ENCODE data around the gene ABCC1.

Gene ABCC1

DNA sequence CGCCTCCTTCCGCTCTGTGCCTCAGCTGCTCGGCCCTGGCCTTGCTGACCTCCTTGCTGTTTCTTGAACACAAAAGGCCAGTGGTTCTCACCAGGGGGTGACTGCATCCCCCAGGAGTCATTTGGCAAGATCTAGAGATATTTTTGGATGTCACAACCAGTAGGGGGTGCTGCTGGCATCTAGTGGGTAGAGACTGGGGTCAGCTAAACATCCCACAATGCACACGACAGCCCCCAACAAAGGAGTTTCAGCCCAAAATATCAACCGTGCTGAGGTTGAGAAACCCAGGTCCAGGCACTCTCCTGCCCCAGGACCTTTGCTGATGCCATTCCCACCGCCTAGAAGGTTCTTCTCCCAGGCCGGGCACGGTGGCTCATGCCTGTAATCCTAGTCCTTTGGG lies 234.1 kb downstream of the ABCC1 start:
- no peaks in the 10 kb centered on the region for H3F3A ChIP-seq (ENCODE audit: insufficient read depth, low read length)
- TF ChIP-seq EZH2 (IDR thresholded peaks at IDR 0.05; ENCODE audit: borderline replicate concordance, low read length): no peak
- peak; percentile 42; the same call in 1 of the 2 replicates for TF ChIP-seq CTCF (IDR thresholded peaks at IDR 0.05; ENCODE audit: low read length)
- H3K4me1 ChIP-seq (ENCODE audit: insufficient read depth, low read length, severe bottlenecking): no peaks in the 10 kb centered on the region
- no peak overlapping the region for H3K9ac ChIP-seq (ENCODE audit: low read length)
- H3K27me3 ChIP-seq (ENCODE audit: insufficient read depth, low read length): no peaks in the 10 kb centered on the region; the same call in 1 of the 2 replicates
- H3K27ac ChIP-seq (ENCODE audit: low read depth, low read length, poor library complexity, severe bottlenecking): no peak overlapping the region
- H2AFZ ChIP-seq (ENCODE audit: low read length): no peak overlapping the region
- H3K9me2 ChIP-seq (ENCODE audit: low read depth, low read length): no peaks in the 10 kb centered on the region
- no peaks in the 10 kb centered on the region for H4K20me1 ChIP-seq (ENCODE audit: insufficient read depth, low read length)
- H3K36me3 ChIP-seq (ENCODE audit: insufficient read depth, low read length): no peaks in the 10 kb centered on the region
- H3K4me3 ChIP-seq (ENCODE audit: low read depth, low read length, poor library complexity, severe bottlenecking): no peak overlapping the region
- no peaks in the 10 kb centered on the region for H3K9me3 ChIP-seq (ENCODE audit: low read length)
- H3K79me2 ChIP-seq (ENCODE audit: insufficient read depth, low read length): no peaks in the 10 kb centered on the region
- no peak overlapping the region for H3K4me2 ChIP-seq (ENCODE audit: low read length)

GRCh38 chr16:16184594-16184993 lies 235.2 kb downstream of the ABCC1 start:
- Histone ChIP-seq H3K27me3 (ENCODE audit: insufficient read depth, low read length) (no peaks in the 10 kb centered on the region), H3F3A (ENCODE audit: insufficient read depth, low read length) (no peaks in the 10 kb centered on the region), H3K36me3 (ENCODE audit: insufficient read depth, low read length) (no peaks in the 10 kb centered on the region), H3K9me2 (ENCODE audit: low read depth, low read length) (no peaks in the 10 kb centered on the region), H3K9ac (ENCODE audit: low read length) (no peak overlapping the region), H3K27ac (ENCODE audit: low read depth, low read length, poor library complexity, severe bottlenecking) (no peak overlapping the region), H3K4me2 (ENCODE audit: low read length) (no peak overlapping the region), H3K4me3 (ENCODE audit: low read depth, low read length, poor library complexity, severe bottlenecking) (no peak overlapping the region), H3K79me2 (ENCODE audit: insufficient read depth, low read length) (no peaks in the 10 kb centered on the region), H4K20me1 (ENCODE audit: insufficient read depth, low read length) (no peaks in the 10 kb centered on the region), H2AFZ (ENCODE audit: low read length) (no peak overlapping the region), H3K9me3 (ENCODE audit: low read length) (no peaks in the 10 kb centered on the region), H3K4me1 (ENCODE audit: insufficient read depth, low read length, severe bottlenecking) (no peaks in the 10 kb centered on the region)
- TF ChIP-seq EZH2 (IDR thresholded peaks at IDR 0.05; ENCODE audit: borderline replicate concordance, low read length): no peak
- no peak for TF ChIP-seq CTCF (IDR thresholded peaks at IDR 0.05; ENCODE audit: low read length)

GRCh38 chr16:16185095-16185494 lies 235.7 kb downstream of the ABCC1 start:
- no peak overlapping the region for H3K9ac ChIP-seq (ENCODE audit: low read length)
- H3K79me2 ChIP-seq (ENCODE audit: insufficient read depth, low read length): no peaks in the 10 kb centered on the region
- no peak overlapping the region for H3K4me2 ChIP-seq (ENCODE audit: low read length)
- H3K4me3 ChIP-seq (ENCODE audit: low read depth, low read length, poor library complexity, severe bottlenecking): no peak overlapping the region
- no peak overlapping the region for H2AFZ ChIP-seq (ENCODE audit: low read length)
- TF ChIP-seq EZH2 (IDR thresholded peaks at IDR 0.05; ENCODE audit: borderline replicate concordance, low read length): no peak
- no peak for TF ChIP-seq CTCF (IDR thresholded peaks at IDR 0.05; ENCODE audit: low read length)
- H3K27ac ChIP-seq (ENCODE audit: low read depth, low read length, poor library complexity, severe bottlenecking): no peak overlapping the region
- no peaks in the 10 kb centered on the region for H4K20me1 ChIP-seq (ENCODE audit: insufficient read depth, low read length)
- H3K36me3 ChIP-seq (ENCODE audit: insufficient read depth, low read length): no peaks in the 10 kb centered on the region
- no peaks in the 10 kb centered on the region for H3F3A ChIP-seq (ENCODE audit: insufficient read depth, low read length)
- H3K27me3 ChIP-seq (ENCODE audit: insufficient read depth, low read length): no peaks in the 10 kb centered on the region
- no peaks in the 10 kb centered on the region for H3K9me2 ChIP-seq (ENCODE audit: low read depth, low read length)
- no peaks in the 10 kb centered on the region for H3K9me3 ChIP-seq (ENCODE audit: low read length)
- no peaks in the 10 kb centered on the region for H3K4me1 ChIP-seq (ENCODE audit: insufficient read depth, low read length, severe bottlenecking)
